ENCODE data around the gene CAB39.
A peak's percentile ranks its signal among the peaks of the same experiment; 100 is the strongest.

DNA sequence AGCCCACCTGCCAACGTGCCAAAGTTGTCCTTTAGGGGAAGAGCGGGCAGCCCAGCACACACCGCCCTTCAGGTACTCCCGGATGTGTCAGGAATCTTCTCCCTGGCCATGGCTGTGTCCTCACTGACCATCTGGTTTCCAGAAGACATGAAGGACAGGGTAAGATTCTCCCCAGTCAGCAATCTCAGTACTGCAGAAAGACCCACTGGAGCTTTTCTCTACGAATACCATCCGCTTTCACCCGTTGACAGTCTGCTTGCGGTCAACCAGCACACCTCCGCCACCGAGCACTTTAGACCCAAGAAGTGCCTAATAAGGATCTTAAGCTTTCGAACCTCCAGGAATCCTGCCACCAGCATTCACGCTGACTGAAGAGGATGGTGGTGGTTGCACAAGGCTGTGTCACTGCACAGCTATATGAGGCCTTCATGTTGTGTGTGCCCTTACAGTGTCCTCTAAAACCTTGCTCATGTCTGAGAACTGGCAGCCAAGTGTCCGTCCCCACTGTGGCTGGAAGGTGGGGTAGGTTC lies 109.4 kb downstream of the CAB39 start:
- TF ChIP-seq TAF1 (IDR thresholded peaks at IDR 0.05; ENCODE audit: low read depth, low read length): no peak
- TF ChIP-seq BRCA1 (IDR thresholded peaks at IDR 0.05; ENCODE audit: low read depth, low read length): no peak
- TF ChIP-seq, protein P1, sequence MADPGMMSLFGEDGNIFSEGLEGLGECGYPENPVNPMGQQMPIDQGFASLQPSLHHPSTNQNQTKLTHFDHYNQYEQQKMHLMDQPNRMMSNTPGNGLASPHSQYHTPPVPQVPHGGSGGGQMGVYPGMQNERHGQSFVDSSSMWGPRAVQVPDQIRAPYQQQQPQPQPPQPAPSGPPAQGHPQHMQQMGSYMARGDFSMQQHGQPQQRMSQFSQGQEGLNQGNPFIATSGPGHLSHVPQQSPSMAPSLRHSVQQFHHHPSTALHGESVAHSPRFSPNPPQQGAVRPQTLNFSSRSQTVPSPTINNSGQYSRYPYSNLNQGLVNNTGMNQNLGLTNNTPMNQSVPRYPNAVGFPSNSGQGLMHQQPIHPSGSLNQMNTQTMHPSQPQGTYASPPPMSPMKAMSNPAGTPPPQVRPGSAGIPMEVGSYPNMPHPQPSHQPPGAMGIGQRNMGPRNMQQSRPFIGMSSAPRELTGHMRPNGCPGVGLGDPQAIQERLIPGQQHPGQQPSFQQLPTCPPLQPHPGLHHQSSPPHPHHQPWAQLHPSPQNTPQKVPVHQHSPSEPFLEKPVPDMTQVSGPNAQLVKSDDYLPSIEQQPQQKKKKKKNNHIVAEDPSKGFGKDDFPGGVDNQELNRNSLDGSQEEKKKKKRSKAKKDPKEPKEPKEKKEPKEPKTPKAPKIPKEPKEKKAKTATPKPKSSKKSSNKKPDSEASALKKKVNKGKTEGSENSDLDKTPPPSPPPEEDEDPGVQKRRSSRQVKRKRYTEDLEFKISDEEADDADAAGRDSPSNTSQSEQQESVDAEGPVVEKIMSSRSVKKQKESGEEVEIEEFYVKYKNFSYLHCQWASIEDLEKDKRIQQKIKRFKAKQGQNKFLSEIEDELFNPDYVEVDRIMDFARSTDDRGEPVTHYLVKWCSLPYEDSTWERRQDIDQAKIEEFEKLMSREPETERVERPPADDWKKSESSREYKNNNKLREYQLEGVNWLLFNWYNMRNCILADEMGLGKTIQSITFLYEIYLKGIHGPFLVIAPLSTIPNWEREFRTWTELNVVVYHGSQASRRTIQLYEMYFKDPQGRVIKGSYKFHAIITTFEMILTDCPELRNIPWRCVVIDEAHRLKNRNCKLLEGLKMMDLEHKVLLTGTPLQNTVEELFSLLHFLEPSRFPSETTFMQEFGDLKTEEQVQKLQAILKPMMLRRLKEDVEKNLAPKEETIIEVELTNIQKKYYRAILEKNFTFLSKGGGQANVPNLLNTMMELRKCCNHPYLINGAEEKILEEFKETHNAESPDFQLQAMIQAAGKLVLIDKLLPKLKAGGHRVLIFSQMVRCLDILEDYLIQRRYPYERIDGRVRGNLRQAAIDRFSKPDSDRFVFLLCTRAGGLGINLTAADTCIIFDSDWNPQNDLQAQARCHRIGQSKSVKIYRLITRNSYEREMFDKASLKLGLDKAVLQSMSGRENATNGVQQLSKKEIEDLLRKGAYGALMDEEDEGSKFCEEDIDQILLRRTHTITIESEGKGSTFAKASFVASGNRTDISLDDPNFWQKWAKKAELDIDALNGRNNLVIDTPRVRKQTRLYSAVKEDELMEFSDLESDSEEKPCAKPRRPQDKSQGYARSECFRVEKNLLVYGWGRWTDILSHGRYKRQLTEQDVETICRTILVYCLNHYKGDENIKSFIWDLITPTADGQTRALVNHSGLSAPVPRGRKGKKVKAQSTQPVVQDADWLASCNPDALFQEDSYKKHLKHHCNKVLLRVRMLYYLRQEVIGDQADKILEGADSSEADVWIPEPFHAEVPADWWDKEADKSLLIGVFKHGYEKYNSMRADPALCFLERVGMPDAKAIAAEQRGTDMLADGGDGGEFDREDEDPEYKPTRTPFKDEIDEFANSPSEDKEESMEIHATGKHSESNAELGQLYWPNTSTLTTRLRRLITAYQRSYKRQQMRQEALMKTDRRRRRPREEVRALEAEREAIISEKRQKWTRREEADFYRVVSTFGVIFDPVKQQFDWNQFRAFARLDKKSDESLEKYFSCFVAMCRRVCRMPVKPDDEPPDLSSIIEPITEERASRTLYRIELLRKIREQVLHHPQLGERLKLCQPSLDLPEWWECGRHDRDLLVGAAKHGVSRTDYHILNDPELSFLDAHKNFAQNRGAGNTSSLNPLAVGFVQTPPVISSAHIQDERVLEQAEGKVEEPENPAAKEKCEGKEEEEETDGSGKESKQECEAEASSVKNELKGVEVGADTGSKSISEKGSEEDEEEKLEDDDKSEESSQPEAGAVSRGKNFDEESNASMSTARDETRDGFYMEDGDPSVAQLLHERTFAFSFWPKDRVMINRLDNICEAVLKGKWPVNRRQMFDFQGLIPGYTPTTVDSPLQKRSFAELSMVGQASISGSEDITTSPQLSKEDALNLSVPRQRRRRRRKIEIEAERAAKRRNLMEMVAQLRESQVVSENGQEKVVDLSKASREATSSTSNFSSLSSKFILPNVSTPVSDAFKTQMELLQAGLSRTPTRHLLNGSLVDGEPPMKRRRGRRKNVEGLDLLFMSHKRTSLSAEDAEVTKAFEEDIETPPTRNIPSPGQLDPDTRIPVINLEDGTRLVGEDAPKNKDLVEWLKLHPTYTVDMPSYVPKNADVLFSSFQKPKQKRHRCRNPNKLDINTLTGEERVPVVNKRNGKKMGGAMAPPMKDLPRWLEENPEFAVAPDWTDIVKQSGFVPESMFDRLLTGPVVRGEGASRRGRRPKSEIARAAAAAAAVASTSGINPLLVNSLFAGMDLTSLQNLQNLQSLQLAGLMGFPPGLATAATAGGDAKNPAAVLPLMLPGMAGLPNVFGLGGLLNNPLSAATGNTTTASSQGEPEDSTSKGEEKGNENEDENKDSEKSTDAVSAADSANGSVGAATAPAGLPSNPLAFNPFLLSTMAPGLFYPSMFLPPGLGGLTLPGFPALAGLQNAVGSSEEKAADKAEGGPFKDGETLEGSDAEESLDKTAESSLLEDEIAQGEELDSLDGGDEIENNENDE (IDR thresholded peaks at IDR 0.05; ENCODE audit: insufficient replicate concordance, low read length): no peak
- peak; percentile 46 for TF ChIP-seq POLR2AphosphoS5 (IDR thresholded peaks at IDR 0.05; ENCODE audit: low read depth, low read length)
- TF ChIP-seq, protein P2, sequence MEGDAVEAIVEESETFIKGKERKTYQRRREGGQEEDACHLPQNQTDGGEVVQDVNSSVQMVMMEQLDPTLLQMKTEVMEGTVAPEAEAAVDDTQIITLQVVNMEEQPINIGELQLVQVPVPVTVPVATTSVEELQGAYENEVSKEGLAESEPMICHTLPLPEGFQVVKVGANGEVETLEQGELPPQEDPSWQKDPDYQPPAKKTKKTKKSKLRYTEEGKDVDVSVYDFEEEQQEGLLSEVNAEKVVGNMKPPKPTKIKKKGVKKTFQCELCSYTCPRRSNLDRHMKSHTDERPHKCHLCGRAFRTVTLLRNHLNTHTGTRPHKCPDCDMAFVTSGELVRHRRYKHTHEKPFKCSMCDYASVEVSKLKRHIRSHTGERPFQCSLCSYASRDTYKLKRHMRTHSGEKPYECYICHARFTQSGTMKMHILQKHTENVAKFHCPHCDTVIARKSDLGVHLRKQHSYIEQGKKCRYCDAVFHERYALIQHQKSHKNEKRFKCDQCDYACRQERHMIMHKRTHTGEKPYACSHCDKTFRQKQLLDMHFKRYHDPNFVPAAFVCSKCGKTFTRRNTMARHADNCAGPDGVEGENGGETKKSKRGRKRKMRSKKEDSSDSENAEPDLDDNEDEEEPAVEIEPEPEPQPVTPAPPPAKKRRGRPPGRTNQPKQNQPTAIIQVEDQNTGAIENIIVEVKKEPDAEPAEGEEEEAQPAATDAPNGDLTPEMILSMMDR (IDR thresholded peaks at IDR 0.05; ENCODE audit: control extremely low read depth in 1 of 3, insufficient read depth in 1 of 3, low read depth in 1 of 3, low read length in 3 of 3): no peak
- TF ChIP-seq CEBPB (IDR thresholded peaks at IDR 0.05; ENCODE audit: low read depth, low read length): no peak
- no peak for TF ChIP-seq POU5F1 (IDR thresholded peaks at IDR 0.05; ENCODE audit: low read depth, low read length)

Measured in H1 (cell line).